GM15510 (cell line): ENCODE results near the gene PARD6B.

Experiments used
- POLR2A ChIP-seq: IDR thresholded peaks from 3 replicates; pipeline ENCODE4 v1.6.1; 2011; ENCODE audit warnings: borderline replicate concordance; ENCODE audit not compliant: insufficient read length; ENCODE audit errors: extremely low read depth

Gene PARD6B

GRCh38 chr20:50715694-50716093, 15.7 kb upstream of the PARD6B start:
- no peak for TF ChIP-seq POLR2A

- TF ChIP-seq POLR2A: no peak
These were observed 14.9 kb upstream of the PARD6B start for GRCh38 chr20:50716518-50716917.

GRCh38 chr20:50717312-50717711, 14.1 kb upstream of the PARD6B start:
- no peak for TF ChIP-seq POLR2A

- no peak for TF ChIP-seq POLR2A
These were observed 13.2 kb upstream of the PARD6B start for GRCh38 chr20:50717974-50718761.

- TF ChIP-seq POLR2A: no peak
These were observed 12.1 kb upstream of the PARD6B start for GRCh38 chr20:50719328-50719727.

- TF ChIP-seq POLR2A: no peak
These were observed 11.4 kb upstream of the PARD6B start for GRCh38 chr20:50720026-50720425.

- no peak for TF ChIP-seq POLR2A
These were observed 10.8 kb upstream of the PARD6B start for GRCh38 chr20:50720582-50720981.

- no peak for TF ChIP-seq POLR2A
These were observed 9.5 kb upstream of the PARD6B start for GRCh38 chr20:50721881-50722281.

GRCh38 chr20:50722424-50723155, 8.8 kb upstream of the PARD6B start:
- no peak for TF ChIP-seq POLR2A

GRCh38 chr20:50723672-50724071, 7.7 kb upstream of the PARD6B start:
- TF ChIP-seq POLR2A: no peak

- no peak for TF ChIP-seq POLR2A
These were observed 7.2 kb upstream of the PARD6B start for GRCh38 chr20:50724112-50724725.

GRCh38 chr20:50724851-50725723, 6.3 kb upstream of the PARD6B start:
- TF ChIP-seq POLR2A: no peak

- no peak for TF ChIP-seq POLR2A
These were observed 5.7 kb upstream of the PARD6B start for GRCh38 chr20:50725724-50726005.

GRCh38 chr20:50726955-50727791, 4.2 kb upstream of the PARD6B start:
- TF ChIP-seq POLR2A: no peak

GRCh38 chr20:50727792-50728485, 3.4 kb upstream of the PARD6B start:
- no peak for TF ChIP-seq POLR2A
